Gastroesophageal sphincter (tissue), 3 donors: ENCODE results near the gene PLCL1.

Experiments
- CTCF ChIP-seq, 4 experiments: fragments of 200-600 bp in 2 of 4; fragments of 450-650 bp in 2 of 4; sonication (generic) in 1 of 4; IDR thresholded peaks; one replicate each; pipeline ENCODE4 v1.5.1; 2017 to 2019; ENCODE audit warnings: antibody characterized with exemption in 4 of 4, mild to moderate bottlenecking in 2 of 4, moderate library complexity in 2 of 4
- EP300 ChIP-seq: sonication (generic); formaldehyde crosslinking; IDR thresholded peaks from one replicate; pipeline ENCODE4 v1.6.1; 2017; ENCODE audit warnings: antibody characterized with exemption, mild to moderate bottlenecking
- POLR2A ChIP-seq, 2 donors: fragments of 450-650 bp; IDR thresholded peaks; one replicate each; pipeline ENCODE4 v1.6.1; 2017; ENCODE audit warnings: antibody characterized with exemption in 2 of 2, mild to moderate bottlenecking in 2 of 2, moderate library complexity in 1 of 2
- POLR2AphosphoS5 ChIP-seq: sonication (generic); formaldehyde crosslinking; IDR thresholded peaks from one replicate; pipeline ENCODE4 v1.6.1; 2017; ENCODE audit warnings: antibody characterized with exemption

GRCh38 chr2:198028955-198029354, 224.6 kb downstream of the PLCL1 start:
- TF ChIP-seq CTCF (IDR thresholded peaks at IDR 0.05) (no peak), POLR2AphosphoS5 (no peak), POLR2A (IDR thresholded peaks at IDR 0.05) (no peak), EP300 (no peak)
